Epithelial cell of esophagus (primary cell): Measurements from ENCODE around the gene POU2F1.

Source experiments
- DNase-seq: peaks from one replicate; pipeline ENCODE4 v3.0.0; 2010; ENCODE audit warnings: low read depth
- H3K4me3 ChIP-seq: 2 replicates; pipeline ENCODE4 v1.5.1; 2011; ENCODE audit warnings: mild to moderate bottlenecking, low read length, control low read depth
- CTCF ChIP-seq: IDR thresholded peaks from 2 replicates; pipeline ENCODE4 v1.5.1; 2011; ENCODE audit warnings: low read depth, mild to moderate bottlenecking, low read length, control low read depth, inconsistent platforms; ENCODE audit not compliant: insufficient read depth; ENCODE audit errors: missing control alignments

The POU2F1 gene

DNA sequence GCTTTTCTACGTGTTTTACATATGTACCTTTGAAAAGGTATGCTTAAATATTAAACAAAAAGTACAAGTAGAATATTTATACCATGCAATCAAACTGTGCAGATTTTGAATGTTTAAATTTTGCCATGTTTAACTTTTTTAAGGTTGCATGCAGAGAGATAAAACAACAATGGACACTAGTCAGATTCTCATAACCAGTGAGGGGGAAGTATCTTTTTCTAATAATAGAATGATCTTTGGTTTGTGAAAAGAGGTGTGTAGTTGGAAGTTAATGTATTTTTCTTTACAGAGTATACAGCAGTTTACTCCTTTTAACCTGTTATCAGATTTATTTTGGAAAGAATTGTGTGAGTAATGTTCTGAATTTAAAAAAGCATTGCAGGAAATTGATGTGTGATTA, 27.1 kb downstream of the POU2F1 start:
- H3K4me3 ChIP-seq, result no peak overlapping the region
- no peak for DNase-seq
- TF ChIP-seq CTCF, result no peak

- H3K4me3 ChIP-seq, result no peak overlapping the region
- no peak for DNase-seq
- no peak for TF ChIP-seq CTCF
Measured at GRCh38 chr1:167248707-167249642, 28.3 kb downstream of the POU2F1 start.

DNA sequence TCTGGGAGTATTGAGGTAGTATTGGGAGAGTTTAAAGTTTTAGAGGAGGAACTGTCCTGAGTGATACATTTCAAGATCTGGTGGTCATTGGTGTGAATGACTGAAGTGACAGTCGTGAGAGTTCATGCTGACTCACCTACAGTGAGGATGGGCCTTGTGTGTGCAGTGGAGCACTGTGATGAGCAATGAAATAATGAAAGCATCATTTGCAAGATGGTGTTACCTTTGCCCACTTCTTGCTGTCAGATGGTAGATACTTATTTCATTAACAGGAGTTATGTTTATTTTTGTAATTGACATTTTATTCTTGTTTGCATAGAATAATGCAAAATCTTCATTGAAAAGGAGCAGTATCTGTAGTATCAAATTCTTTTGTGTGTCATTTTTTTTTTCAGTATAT, 29.0 kb downstream of the POU2F1 start:
- peak; percentile 22 for DNase-seq
- TF ChIP-seq CTCF, result no peak
- H3K4me3 ChIP-seq, result no peak overlapping the region

DNA sequence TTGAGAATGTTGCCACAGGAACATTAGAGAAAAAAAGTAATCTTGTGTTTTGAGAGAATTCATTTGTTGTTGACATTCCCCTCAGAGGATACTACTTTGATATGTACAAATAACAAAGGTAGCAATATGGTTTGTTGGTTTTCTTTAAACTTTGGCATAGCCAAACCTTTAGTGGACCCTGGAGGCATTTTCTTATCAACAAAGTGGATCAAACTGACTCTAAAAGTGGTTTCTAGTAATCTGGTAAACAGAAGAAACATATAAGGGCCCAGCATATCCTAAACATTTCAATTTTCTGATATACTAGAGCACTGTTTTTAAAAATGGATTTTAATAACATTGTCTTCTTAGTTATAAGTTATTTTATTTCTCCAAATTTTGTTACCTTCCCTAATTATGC, 29.8 kb downstream of the POU2F1 start:
- no peak for DNase-seq
- no peak for TF ChIP-seq CTCF

DNA sequence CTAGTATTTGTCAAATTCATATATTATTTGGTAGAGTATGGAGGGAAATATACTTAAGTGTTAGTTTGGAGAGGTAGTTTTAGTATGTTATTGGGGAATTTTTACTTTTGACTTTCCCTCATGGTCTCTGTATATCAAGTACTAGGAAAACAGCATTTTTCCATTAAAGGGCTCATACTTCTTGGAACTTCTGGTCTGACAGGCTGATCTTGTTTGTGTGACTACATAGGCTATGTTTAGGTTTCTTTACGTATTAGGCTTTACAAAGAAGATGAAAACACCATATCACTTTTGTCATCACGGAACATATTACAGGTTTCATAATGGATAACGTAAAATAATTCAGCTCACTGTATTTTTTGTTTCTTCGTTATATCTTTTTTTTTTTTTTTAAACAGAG, 30.8 kb downstream of the POU2F1 start:
- TF ChIP-seq CTCF, result no peak
- peak; percentile 46 for DNase-seq
- H3K4me3 ChIP-seq, result no peak overlapping the region

More for the DNA sequence above, 29.8 kb downstream of the POU2F1 start:
- H3K4me3 ChIP-seq, result no peak overlapping the region

DNA sequence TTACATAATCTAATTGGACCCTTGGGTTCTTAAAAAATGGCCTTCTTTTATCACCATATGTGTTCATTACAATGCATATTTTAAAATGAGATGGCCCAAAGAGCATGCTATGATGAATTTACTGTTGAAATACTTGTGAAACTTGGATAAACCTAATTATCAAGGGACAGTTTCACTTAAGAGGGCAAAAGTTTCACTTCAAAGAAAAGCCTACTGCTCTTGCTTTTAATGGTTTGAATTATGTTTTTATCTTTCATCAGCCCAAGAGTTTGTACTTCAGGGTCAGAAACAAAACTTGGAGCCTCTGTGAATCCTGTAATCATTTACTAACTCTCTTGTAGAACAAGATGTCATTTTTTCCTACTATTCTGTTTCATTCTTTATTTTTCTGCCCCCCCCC, 32.3 kb downstream of the POU2F1 start:
- no peak for TF ChIP-seq CTCF
- DNase-seq, result no peak
- no peak overlapping the region for H3K4me3 ChIP-seq

DNA sequence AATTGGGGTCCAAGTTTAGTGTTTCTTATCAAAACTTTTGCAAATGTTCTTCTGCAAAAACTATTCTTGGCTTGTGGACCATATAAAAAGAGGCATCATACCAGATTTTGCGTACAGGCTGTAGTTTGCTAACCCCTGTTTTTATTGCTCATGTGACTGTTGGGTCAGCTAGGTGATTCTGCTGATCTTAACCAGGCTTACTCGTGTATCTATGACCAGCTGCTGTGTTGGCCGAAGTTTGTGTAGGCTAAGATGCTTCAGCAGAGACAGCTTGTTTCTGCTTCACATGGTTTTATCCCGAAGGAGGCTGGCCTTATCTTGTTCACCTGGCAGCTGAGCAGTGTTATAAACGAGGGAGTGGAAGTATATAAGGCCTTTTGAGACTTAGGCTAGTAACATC, 38.2 kb downstream of the POU2F1 start:
- no peak overlapping the region for H3K4me3 ChIP-seq
- DNase-seq, result no peak
- no peak for TF ChIP-seq CTCF
